GM12891 (cell line): Measurements from ENCODE around the gene TEAD1.

Source experiments
- PAX5 ChIP-seq: IDR thresholded peaks from 2 replicates; pipeline ENCODE4 v1.6.1; 2011; ENCODE audit warnings: low read length, moderate library complexity, mild to moderate bottlenecking; ENCODE audit not compliant: insufficient read depth, severe bottlenecking
- POLR2A ChIP-seq: IDR thresholded peaks from 2 replicates; pipeline ENCODE4 v1.6.1; 2011; ENCODE audit warnings: low read depth, low read length, control low read depth
- POLR2AphosphoS5 ChIP-seq: IDR thresholded peaks from 2 replicates; pipeline ENCODE4 v1.6.1; 2011; ENCODE audit warnings: low read depth, low read length, control low read depth
- POU2F2 ChIP-seq: IDR thresholded peaks from 2 replicates; pipeline ENCODE4 v1.6.1; 2011; ENCODE audit warnings: low read depth, mild to moderate bottlenecking, control low read depth, low read length, moderate library complexity
- SPI1 ChIP-seq: IDR thresholded peaks from 2 replicates; pipeline ENCODE4 v1.6.1; 2011; ENCODE audit warnings: low read depth, low read length, control low read depth

DNA sequence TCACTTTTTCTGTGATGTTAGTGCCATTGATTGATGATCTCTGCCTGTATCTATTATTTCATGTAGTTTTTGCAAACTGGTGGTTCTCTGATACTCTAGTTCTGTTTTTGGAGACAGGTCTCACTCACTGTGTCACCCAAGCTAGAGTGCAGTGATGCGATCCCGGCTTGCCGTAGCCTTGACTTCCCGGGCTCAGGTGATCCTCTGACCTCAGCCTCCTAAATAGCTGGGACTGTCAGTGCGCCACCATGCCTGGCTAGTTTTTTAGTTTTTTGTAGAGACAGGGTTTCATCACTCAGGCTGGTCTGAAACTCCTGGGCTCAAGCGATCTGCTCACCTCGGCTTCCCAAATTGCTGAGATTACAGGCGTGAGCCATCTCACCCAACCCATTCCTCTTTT is 16.4 kb downstream of the TEAD1 start:
- TF ChIP-seq POLR2AphosphoS5 (no peak), SPI1 (no peak), POLR2A (no peak), PAX5 (no peak), POU2F2 (no peak)
